NK-92 (cell line): ENCODE measurements around the gene SCAPER.

ENCODE experiments used
- DNase-seq: peaks from one replicate; lab custom pipeline; 2025; ENCODE audit not compliant: unreplicated experiment; lab: John Stamatoyannopoulos, UW

Gene SCAPER

DNA sequence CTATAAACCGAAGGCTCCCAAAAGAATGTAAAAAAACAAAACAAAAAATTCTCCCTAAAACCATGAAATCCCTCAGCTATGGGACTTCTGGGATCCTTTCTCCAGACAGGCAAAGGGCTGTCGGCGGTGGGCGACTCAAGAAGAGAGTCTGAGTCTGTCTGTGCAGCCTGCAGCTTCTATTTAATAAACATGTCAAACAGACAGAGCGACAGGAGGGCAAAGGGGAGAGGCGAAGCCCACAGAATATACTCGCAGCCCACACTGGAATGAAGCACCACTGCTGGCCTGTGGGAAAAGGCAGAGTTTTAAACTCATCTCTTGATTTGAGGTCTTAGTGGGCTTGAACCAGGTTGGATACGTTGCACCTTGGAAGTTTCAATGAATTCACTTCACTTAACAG is 528.3 kb downstream of the SCAPER start:
- DNase-seq = no peak

- DNase-seq = no peak
Observed at GRCh38 chr15:76376029-76376428, 529.1 kb downstream of the SCAPER start.

DNA sequence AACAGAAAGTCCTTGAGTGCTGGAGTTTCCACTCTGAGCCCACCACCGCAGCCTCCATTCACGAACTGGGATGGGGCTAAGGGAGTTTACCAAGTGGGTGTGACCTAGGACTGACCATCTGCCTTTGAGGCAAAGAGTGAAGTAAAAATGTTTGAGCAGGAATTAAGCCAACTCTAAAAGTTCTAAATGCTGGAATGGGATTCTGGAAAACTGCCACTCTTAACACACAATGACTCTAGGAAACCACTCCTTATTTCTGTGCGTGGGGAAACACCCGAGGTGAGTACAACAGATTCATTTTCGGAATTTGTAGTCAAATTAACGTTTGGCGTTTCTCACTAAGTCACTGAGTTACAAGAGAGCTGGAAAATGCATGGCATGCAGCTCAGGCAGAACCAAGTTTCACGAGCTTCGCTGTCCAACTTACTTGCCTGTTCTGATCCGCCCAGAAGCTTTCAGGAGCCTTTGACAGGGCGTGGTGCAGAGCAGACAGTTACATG is 537.0 kb downstream of the SCAPER start:
- DNase-seq = no peak

GRCh38 chr15:76366714-76367113 is 538.4 kb downstream of the SCAPER start:
- no peak for DNase-seq

- DNase-seq = no peak
Observed at GRCh38 chr15:76363251-76363650, 541.9 kb downstream of the SCAPER start.

GRCh38 chr15:76360416-76360815 is 544.7 kb downstream of the SCAPER start:
- DNase-seq = no peak

DNA sequence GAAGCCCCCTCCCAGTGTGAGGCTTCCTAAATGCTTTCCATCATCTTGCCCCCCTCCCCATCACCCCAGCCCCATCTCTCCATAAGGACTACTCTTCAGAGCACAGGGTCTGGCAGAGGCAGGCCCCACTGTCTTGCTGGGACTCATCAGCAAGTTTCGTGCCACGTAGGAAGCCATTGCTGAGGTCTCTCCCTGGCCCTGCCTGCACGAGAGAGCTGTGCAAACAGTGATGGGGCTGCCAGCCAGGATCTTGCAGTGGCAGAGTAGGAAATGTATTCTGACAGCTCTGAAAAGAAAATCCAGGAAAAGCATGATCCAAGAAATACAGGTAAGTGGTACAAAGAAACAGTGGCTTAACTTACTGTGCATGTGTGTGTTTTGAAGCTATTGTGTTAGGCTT is 546.0 kb downstream of the SCAPER start:
- no peak for DNase-seq

DNA sequence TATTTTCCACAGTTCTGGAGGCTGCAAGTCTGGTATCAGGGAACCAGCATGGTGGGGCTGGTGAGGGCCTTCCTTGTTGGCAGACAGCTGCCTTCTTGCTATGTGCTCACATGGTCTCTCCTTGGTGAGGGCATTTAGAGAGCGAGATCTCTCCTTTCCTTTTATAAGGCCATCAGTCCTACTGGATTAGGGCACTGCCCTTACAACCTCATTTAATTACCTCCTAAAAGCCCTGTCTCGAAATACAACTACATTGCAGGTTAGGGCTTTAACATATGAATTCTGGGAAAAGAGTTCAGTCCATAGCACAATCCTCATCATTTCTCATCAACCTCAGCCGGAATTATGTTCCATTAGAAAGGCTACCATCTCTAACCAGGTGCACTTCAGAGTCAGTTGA is 546.7 kb downstream of the SCAPER start:
- DNase-seq = no peak

GRCh38 chr15:76354823-76355440 is 550.2 kb downstream of the SCAPER start:
- DNase-seq = no peak

DNA sequence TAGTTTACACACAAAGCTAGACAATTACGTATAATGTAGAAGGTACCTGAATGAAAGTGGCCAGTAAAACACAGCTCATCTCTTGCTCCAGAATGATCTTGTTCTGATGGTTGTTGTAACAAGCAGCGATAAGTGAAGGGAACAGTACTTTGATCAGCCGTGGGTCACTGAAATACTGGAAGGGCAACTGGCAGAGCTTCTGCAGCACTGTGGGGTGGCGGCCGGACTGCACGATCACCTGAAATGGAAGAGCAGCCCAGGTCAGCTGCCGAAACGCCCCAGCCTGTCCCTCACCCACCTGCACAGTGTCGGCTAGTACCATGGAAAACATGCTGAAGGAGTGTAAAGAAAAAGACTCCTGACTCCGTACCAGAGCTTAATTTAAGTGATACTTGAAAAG is 551.2 kb downstream of the SCAPER start:
- DNase-seq = no peak

DNA sequence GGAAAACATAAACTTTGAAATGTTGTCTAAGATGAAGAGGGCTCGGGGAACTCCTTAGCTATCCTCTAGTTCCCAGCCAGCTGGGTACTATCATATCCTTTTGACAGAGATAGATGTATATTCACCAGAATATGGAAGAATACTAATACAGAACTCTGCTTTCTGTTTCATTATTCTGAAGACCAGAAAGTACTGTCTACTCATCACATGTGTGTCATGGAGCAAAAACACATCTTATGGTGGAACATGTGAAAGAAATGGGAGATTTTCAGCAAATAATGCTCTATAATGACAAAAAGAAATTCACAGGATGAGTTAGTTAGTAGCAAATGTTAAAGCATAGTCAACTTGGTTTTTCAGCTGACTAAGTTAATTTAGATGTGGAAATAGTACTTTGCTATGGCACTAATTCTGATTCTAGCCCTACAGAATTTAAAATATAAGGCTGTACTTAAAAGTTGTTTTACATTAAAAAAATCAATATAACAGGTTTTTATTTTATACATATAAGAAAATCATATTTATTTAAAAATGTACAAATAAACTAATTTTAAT is 552.0 kb downstream of the SCAPER start:
- no peak for DNase-seq

DNA sequence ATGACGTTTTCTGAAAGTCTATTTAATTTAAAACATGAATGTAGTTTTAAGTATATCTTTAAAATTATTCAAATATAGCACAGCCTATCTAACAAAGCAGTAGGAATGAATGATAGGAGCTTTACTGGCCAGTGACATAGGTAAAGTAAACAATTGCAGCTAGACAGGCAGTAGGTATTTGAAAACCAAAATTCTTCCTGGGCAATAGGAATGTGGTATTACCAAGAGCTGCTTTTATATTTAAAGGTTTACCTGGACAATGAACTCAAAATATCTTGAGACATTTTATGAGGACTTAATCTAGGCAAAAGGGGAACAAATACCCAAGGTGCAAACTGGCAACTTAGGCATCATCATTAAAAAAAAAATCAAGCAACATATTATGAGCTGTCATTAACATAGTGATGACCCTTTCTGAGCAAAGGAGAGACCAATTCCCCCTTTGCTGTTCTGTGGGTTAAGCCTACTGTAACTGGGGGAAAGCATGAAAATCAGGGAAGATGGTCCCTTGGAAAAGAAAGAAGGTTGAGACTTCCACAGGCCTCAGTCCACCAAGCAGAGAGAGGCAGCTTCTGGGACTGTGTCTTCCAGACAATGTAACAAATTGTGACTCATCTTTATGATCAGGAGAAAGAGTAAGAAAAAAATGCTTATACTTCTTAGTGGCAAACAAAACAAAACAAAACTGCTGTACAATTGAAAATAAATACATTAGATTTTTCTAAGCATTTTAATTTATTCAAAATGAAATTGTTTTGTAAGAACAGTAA is 555.7 kb downstream of the SCAPER start:
- DNase-seq = no peak

DNA sequence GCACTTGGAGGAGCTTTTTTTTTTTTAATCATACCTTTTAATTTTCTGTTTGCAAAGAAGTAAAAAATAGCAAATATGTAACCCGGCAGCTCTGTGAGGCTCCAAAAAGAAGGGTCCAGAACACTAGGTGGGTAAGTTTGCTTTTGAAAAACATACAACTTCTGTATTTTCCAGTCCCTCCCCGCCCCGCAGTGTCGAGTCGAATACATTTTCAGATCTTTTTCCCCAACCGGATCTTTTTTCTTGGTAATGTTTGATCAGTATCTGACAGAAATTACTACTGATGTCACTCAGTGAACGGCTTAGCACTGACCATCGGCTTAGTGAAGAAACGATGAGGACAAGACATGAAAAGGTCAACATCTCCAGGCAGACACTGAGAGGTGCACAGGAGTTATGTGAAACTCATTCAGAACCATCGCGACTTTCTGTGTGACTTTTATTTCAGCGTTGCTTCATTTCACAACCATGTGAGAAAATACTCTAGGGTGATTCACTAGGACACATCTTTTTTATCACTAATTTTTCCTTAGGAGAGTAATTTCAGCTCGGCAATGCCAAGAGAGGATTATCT is 557.6 kb downstream of the SCAPER start:
- no peak for DNase-seq

GRCh38 chr15:76346669-76347481 is 558.3 kb downstream of the SCAPER start:
- no peak for DNase-seq

DNA sequence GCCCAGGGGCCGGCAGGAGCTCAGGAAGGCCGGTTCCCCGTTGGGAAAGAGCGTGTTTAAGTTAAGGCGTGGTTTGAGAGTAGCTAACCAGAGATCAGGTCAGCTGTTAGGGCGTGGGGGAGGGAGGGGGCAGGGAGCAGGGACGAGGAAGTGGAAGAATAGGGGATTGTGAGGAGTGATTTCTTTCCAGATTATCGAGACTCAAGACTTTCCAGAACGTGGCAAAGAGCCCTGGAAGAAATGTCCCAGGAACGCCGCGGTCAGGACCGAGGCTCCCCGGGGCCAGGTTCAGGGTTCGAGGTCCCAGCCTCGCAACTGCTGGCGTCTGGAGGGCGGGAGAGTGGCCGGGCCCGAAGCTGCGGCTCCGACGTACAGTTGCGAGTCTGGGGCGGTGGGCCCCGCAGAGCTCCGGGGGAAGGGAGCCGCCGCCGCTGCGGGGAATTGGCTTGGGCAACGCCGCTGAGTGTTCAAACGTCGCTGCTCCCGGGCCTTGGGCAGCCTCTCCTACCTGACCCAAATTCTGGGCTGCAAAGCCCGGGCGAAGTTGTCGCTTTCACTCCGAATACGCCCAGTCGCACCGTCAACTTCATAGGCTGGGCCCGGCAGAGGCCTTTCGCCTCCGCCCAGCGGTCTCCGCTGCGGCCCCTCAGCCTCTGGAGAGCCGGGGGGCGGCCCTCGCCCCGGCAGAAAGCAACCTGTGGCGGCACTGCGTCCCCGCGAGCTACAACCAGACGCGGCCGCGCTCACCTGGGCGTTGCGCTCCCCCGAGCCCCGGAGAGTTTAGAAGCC is 559.1 kb downstream of the SCAPER start:
- DNase-seq = no peak

DNA sequence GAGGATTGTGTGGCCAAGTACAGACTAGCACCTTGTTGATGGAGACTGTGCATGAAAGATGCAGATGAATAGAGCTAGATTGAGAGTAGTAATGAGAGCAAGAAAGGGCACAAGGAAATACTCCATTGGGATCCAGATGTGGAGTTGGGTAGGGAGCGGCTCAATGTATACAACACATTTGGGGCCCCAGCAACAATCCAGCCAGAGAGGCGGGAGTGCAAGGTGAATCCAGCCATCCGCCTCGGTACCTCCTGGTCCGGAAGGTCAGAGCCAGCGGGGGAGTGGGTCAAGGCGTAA is 559.6 kb downstream of the SCAPER start:
- no peak for DNase-seq

DNA sequence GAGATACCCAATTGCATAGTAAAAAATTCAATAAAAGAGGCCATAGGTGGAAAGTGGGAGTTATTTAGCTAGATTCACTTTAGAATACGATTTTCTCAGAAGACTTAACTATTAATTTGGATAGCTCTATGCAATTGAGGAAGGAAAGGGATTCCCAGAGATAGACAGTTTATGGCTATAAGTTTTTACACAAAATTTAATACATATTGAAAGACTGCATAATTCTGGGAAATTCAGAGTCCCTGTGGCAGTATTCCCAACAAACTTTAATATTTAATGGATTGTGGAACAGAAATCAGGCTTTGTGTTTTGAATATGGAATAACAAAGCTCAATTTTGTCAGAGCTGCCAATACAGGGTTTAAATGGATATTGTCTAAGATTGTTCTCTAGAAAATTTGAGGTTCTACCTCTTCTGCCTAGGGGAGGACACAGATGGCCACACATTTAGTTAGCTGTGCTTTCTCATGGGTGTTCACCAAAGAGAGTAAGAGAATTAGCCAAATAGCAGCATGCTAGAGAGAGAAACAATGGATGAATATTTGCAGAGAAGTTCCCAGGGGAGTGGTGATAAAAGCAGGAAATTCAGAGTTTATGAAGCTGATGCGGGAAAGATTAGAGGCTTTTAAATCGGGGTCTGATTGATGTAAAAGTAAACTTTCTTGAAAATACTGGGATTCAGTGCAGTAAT is 560.1 kb downstream of the SCAPER start:
- DNase-seq = no peak

DNA sequence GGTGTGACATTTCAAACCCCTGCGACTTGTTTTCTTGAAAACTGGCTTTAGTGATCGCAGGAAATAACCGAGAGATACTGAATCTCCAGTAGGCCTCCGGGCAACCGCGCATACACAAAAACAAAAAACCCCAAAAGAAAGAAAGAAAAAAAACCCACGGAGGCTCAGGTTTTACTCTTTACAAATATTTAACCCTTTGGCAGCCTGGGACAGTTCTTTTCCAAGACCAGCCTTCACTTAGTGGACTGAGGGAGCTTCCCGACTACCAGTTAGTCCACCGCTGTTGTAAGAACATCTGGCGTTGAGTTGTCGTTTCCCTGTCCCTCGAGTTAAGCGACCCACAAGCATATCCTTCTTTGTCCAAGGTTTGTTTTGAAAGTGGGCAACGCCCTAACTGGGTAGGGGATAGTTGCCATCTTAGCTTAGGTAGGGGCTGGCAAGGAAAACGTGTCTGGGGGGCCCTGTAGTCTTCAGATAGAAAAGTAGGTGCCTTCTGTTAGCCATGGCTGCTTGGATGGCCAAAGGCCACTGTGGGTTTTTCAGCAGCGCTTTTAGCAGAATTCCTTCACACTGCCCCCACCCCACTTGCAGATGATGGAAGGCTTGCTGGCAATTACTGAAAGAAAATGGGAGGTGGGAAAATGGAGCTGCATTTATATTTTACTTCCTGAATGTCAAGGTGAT is 561.7 kb downstream of the SCAPER start:
- DNase-seq = no peak

DNA sequence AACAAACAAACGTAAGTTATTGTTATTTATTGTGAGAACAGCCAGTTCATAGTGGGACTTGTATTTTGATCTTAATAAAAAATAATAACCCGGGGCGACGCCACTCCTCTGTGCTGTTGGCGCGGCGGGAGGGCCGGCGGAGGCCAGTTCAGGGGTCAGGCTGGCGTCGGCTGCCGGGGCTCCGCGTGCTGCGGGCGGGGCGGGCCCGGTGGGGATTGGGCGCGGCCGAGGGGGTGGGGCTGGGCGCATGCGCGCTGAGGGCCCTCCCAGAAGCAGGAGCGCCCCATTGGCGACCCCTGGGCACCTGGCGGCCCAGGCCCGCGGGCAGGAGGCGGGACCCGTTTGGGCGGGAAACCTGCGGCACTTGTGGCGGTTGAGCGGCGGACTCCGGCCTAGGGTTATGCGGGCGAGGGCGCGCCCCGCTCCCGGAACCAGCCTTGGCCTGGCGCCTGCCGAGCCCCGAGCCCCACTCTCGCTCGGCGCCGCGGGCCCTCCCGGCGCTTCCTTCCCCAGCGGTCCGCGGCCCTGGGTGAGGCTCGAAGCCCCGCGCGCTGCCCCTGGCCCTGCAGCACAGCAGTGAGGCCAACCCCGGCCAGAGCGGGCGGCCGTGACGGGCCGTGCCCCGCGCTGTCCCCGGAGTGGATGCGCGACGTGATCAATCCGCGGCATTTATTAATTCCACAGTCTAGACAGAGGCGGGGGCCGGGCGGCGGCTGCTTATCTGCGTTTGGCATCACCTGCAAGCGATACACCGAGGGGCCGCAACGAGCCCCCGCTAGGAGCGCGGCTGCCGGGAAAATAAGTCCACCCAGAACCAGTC is 562.5 kb downstream of the SCAPER start:
- DNase-seq = no peak
